GM21381 (cell line): ENCODE measurements around the gene KHDC4.

Experiments
- ATAC-seq: cut with Tn5 transposase; IDR thresholded peaks from one replicate; pipeline ENCODE4 v1.9.1; 2021; ENCODE audit warnings: mild to moderate bottlenecking, moderate library complexity; ENCODE audit not compliant: unreplicated experiment

Gene KHDC4

DNA sequence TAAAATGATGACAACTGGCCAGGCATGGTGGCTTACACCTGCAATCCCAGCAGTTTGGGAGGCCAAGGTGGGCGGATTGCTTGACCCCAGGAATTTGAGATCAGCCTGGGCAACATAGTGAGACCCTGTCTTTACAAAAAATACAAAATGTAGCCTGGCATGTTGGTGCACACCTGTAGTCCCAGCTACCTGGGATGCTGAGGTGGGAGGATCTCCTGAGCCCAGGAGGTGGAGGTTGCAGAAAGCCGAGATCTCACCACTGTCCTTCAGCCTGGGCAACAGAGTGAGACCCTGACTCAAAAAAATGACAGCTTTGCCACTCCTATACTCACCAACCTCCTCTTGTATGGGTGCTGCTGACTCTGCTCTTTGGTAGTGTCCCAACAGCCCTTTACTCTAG lies 56.3 kb downstream of the KHDC4 start:
- ATAC-seq = no peak

DNA sequence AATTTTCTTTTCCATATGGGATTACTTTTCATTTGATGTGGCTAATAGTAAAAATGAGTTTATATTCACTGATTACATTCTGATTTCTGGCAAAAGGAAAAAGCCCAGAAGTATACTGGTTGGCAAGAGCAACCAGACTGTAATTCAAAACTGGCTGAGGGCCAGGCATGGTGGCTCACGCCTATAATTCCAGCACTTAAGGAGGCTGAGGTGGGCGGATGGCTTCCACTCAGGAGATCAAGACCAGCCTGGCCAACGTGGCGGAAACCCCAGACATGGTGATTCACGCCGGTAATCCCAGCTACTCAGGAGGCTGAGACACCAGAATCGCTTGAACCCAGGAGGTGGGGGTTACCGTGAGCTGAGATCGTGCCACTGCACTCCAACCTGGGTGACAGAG lies 60.4 kb downstream of the KHDC4 start:
- no peak for ATAC-seq

DNA sequence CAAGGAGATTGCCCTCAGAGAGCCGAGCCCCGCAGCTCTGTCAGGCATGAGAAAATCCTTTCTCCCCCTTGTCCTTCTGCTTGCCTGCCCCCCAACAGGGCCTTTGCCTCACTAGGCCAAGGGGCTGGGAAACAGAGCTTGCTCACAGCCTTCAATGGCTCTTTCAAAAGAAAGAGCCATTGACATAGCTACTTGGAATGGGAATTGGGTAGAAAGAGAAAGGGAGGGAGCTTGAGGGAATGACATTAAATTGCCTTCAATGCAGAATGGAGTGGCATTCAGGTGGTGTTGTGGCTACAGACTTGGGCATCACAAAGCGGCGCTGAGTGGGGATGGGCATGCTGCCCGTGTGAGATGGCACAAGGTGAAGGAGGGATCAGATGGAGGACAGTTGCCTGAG lies 61.7 kb downstream of the KHDC4 start:
- ATAC-seq = no peak

DNA sequence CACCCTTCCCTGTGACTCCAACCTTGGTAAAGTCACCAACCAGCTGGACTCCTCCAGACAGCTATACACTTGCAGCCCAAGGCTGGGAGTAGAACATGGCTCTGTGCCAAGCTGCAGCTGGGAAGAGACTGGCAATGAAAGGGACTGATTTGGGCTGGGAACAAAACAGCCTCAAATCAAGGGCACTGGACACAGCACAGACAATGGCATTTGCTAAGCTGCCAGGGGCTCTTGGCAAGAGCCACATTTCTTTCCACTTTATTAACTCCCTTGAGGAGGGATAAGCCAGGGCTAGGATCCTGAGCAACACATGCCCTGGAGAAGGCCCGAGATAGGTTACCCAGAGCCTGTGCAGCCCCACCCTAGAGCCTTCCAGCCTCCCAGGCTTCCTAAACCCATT lies 62.8 kb downstream of the KHDC4 start:
- no peak for ATAC-seq

DNA sequence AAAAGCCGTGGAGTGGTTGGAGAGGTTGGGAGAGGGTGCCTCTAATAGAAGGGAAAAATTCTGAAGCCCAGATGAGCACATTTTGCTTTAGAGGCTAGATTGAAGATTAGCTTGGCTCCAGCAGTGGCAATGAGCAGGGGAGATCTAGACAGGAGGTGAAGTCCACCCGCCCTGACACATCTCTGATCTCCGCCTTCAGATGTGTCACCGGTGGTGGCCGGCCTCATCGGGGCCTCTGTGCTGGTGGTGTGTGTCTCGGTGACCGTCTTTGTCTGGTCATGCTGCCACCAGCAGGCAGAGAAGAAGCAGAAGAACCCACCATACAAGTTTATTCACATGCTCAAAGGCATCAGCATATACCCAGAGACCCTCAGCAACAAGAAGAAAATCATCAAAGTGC lies 66.4 kb downstream of the KHDC4 start:
- no peak for ATAC-seq

DNA sequence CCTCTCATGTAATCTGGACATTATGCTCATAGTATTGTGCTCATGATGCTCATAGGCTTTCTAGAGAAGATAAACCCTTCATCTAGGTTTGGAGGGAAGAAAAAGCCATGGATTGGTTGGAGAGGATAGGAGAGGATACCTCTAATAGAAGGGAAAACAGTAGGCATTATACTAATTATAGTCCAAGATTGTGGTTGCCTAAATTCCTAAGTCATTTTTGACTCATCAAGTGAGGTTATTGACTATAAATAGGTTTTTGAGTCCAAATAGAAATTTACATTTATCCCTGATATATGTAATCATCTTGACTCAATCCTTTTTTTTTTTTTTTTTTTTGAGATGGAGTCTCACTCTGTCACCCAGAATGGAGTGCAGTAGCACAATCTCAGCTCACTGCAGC lies 69.8 kb downstream of the KHDC4 start:
- ATAC-seq = no peak
